ENCODE results near the gene TMEFF2. TPM values are rescaled to one million over a fixed set of nuclear protein-coding genes. Genes with fewer than 3 reads are reported as not detected.

The TMEFF2 gene
- total RNA-seq, 1 donor from 2014 or later: not detected

- DNase-seq (ENCODE audit: low read depth, low spot score): no peak
These were observed 178.5 kb downstream of the TMEFF2 start for GRCh38 chr2:192016265-192016664.

GRCh38 chr2:192013211-192013610 is 181.5 kb downstream of the TMEFF2 start:
- no peak for DNase-seq (ENCODE audit: low read depth, low spot score)

GRCh38 chr2:192011196-192011595 is 183.5 kb downstream of the TMEFF2 start:
- no peak for DNase-seq (ENCODE audit: low read depth, low spot score)

- no peak for DNase-seq (ENCODE audit: low read depth, low spot score)
These were observed 184.7 kb downstream of the TMEFF2 start for GRCh38 chr2:192010073-192010472.

- no peak for DNase-seq (ENCODE audit: low read depth, low spot score)
These were observed 187.0 kb downstream of the TMEFF2 start for GRCh38 chr2:192007581-192008228.

GRCh38 chr2:192005211-192005610 is 189.5 kb downstream of the TMEFF2 start:
- no peak for DNase-seq (ENCODE audit: low read depth, low spot score)

GRCh38 chr2:192004188-192004963 is 190.4 kb downstream of the TMEFF2 start:
- DNase-seq (ENCODE audit: low read depth, low spot score): no peak

- DNase-seq (ENCODE audit: low read depth, low spot score): no peak
These were observed 192.3 kb downstream of the TMEFF2 start for GRCh38 chr2:192002418-192002817.

GRCh38 chr2:192000196-192000980 is 194.3 kb downstream of the TMEFF2 start:
- DNase-seq (ENCODE audit: low read depth, low spot score): no peak

GRCh38 chr2:191999101-191999841 is 195.5 kb downstream of the TMEFF2 start:
- DNase-seq (ENCODE audit: low read depth, low spot score): no peak

GRCh38 chr2:191995285-191995684 is 199.4 kb downstream of the TMEFF2 start:
- DNase-seq (ENCODE audit: low read depth, low spot score): no peak

- DNase-seq (ENCODE audit: low read depth, low spot score): no peak
These were observed 200.0 kb downstream of the TMEFF2 start for GRCh38 chr2:191994749-191995148.

- no peak for DNase-seq (ENCODE audit: low read depth, low spot score)
These were observed 203.3 kb downstream of the TMEFF2 start for GRCh38 chr2:191991442-191991841.

GRCh38 chr2:191985740-191986139 is 209.0 kb downstream of the TMEFF2 start:
- DNase-seq (ENCODE audit: low read depth, low spot score): no peak

- no peak for DNase-seq (ENCODE audit: low read depth, low spot score)
These were observed 211.1 kb downstream of the TMEFF2 start for GRCh38 chr2:191983591-191983990.

- no peak for DNase-seq (ENCODE audit: low read depth, low spot score)
These were observed 211.5 kb downstream of the TMEFF2 start for GRCh38 chr2:191983186-191983585.

- no peak for DNase-seq (ENCODE audit: low read depth, low spot score)
These were observed 213.0 kb downstream of the TMEFF2 start for GRCh38 chr2:191981706-191982105.

- no peak for DNase-seq (ENCODE audit: low read depth, low spot score)
These were observed 214.2 kb downstream of the TMEFF2 start for GRCh38 chr2:191980483-191980882.

GRCh38 chr2:191979221-191979730 is 215.5 kb downstream of the TMEFF2 start:
- no peak for DNase-seq (ENCODE audit: low read depth, low spot score)

- no peak for DNase-seq (ENCODE audit: low read depth, low spot score)
These were observed 217.0 kb downstream of the TMEFF2 start for GRCh38 chr2:191977754-191978153.

- DNase-seq (ENCODE audit: low read depth, low spot score): peak; percentile 90
These were observed 218.3 kb downstream of the TMEFF2 start for GRCh38 chr2:191976436-191976835.

Measured in pulmonary artery endothelial cell (primary cell).